HG03558 (cell line): ENCODE results near the gene BECN2.

ENCODE experiments used
- ATAC-seq: cut with Tn5 transposase; IDR thresholded peaks from one replicate; pipeline ENCODE4 v1.9.1; 2021; ENCODE audit warnings: moderate number of reproducible peaks; ENCODE audit not compliant: unreplicated experiment; ENCODE audit errors: extremely low read depth

BECN2 gene, protein sequence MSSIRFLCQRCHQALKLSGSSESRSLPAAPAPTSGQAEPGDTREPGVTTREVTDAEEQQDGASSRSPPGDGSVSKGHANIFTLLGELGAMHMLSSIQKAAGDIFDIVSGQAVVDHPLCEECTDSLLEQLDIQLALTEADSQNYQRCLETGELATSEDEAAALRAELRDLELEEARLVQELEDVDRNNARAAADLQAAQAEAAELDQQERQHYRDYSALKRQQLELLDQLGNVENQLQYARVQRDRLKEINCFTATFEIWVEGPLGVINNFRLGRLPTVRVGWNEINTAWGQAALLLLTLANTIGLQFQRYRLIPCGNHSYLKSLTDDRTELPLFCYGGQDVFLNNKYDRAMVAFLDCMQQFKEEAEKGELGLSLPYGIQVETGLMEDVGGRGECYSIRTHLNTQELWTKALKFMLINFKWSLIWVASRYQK

DNA sequence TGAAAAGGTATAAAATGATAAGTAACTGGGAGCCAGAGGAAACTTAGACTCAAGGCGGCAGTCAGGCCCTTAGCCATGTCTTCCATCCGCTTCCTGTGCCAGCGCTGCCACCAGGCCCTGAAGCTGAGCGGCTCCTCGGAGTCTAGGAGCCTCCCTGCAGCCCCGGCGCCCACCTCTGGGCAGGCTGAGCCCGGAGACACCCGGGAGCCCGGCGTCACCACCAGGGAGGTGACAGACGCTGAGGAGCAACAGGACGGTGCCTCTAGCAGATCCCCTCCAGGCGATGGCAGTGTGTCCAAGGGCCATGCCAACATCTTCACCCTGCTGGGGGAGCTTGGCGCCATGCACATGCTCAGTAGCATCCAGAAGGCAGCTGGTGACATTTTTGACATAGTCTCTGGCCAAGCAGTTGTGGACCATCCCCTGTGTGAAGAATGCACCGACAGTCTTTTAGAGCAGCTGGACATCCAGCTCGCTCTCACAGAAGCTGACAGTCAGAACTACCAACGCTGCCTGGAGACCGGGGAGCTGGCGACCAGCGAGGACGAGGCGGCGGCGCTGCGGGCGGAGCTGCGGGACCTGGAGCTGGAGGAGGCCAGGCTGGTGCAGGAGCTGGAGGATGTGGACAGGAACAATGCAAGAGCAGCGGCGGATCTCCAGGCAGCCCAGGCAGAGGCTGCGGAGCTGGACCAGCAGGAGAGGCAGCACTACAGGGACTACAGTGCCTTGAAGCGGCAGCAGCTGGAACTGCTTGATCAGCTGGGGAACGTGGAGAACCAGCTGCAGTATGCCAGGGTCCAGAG lies at the start of gene BECN2:
BECN2 (plus strand) TSS at position 76 of the 803 bp plus-strand sequence; CDS start at position 76, 0 bp downstream.
- no peak for ATAC-seq

DNA sequence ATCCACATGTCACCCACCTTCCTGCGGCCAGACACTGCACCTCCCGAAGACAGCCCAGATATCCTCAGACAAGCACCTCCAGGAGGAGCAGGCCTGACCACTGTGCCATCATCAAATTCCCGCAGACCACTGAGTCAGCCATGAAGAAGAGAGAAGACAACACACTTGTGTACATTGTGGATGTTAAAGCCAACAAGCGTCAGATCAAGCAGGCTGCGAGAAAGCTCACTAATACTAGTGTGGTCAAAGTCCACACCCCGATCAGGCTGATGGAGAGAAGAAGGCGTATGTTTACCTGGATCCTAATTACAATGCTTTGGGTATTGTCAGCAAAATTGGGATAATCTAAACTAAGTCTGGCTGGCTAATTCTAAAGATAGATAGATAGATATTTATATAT lies 41.4 kb upstream of the BECN2 start:
- ATAC-seq = no peak

DNA sequence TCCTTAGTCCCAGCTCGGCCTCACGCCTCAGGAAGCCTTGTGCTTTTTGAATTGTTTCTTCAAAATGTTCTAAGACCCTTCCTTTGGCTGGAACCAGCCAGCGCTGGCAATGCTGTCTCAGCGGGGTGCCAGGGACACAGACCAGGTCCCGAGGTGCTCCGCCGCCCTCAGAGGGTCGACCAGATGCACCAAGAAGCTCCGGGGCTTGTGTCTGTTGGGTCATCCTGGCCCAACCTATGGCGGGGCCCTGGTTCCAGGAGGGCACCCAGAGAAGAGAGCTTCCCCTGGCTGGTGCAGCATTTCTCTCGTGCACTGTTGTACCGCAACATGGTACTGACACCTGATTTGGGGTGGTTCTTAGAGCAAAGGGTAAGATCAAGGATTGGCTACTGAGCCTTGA lies 40.1 kb upstream of the BECN2 start:
- ATAC-seq = no peak

DNA sequence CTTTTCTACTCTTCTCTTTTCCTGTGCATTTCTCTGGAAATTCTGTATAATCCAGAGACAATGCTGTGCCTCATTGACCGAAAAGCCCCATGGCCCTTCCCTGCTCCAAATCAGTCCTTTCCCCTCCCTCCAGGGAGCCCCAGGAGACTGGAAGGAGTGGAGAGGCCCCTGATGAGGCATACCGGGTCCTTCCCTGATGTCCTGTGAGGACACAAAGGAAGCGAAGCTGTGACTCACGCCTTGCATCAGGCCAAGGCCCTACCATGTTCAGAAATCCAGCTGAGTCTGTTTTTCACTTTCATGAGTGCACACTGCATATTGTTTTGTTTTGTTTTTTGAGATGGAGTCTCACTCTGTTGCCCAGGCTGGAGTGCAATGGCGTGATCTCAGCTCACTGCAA lies 38.7 kb upstream of the BECN2 start:
- no peak for ATAC-seq

DNA sequence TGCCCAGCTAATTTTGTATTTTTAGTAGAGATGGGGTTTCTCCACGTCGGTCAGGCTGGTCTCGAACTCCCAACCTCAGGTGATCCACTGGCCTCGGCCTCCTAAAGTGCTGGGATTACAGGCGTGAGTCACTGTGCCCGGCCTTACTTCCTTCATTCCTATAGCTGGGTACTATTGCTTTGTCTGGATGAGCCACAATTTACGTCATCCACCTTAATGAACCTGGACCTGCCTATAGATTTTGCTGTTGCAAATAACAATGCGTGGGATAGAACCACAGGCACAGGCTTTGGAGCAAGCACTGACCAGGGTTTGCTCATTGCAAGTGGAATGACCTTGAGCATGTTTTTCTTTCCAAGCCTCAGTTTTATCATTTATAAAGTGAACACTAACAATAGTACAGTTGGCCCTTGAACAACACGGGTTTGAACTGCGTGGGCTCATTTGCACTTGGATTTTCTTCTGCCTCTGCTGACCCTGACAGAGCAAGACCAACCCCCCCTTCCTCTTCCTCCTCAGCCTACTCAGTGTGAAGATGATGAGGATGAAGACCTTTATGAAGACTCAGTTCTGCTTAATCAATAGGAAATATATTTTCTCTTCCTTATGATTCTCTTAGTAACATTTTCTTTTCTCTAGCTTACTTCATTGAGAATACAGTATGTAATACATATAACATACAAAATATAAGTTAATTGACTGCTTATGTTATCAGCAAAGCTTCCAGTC lies 33.3 kb upstream of the BECN2 start:
- ATAC-seq = no peak

DNA sequence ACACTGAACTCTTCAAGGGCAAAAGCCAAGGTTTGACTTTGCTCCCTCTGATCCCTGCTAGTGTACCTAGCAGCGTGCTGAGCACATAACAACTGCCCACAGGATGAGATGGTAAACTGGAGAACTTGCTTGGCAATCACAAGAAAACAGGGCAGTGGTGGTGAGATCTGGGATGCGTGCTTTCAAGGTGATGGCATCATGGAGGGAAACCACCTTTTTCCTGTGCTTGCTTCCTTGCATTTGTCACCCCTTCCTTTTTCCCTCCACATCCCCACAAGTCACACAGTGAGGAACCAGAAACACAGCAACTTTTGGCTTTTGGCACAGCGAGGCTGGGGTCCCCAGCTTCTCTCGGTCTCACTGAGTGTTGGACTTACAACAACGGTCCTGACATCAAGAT lies 31.4 kb upstream of the BECN2 start:
- no peak for ATAC-seq

DNA sequence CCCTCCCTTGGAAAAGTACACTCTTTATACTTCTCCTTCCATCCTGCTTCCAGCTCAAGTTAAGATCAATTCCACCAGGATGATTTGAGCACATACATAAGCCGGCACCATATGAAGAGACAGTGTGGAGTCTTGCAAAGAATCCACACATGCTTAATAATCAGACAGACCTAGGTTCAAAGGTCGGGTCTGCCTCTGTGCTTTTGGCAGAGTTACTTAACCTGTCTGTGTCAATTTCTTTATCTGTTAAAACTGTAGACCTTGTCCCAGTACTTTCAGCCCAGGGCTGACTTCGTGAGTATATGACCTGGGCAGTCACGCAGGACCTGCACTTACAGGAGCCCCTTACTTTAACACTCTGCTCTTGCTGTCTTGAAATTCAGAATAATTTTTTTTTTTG lies 30.2 kb upstream of the BECN2 start:
- ATAC-seq = no peak

DNA sequence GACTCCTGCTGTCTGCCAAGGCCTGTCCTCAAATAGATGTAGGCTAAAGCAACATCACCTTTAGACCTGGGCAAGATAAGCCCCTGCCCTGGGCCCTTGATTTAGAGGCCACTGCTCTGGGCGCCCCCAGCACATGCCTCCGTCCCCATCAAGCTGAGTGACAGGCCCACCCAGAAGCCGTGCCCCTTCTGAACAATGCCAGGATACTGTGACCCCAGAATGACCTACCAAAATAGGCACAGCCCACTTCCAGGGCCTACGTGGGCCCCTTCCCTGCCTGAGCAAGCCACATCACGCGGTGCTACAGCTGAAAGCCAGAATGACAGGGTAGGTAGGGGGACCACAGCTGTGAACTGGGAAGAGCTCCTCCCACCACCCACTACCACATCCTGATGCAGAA lies 24.7 kb upstream of the BECN2 start:
- no peak for ATAC-seq

DNA sequence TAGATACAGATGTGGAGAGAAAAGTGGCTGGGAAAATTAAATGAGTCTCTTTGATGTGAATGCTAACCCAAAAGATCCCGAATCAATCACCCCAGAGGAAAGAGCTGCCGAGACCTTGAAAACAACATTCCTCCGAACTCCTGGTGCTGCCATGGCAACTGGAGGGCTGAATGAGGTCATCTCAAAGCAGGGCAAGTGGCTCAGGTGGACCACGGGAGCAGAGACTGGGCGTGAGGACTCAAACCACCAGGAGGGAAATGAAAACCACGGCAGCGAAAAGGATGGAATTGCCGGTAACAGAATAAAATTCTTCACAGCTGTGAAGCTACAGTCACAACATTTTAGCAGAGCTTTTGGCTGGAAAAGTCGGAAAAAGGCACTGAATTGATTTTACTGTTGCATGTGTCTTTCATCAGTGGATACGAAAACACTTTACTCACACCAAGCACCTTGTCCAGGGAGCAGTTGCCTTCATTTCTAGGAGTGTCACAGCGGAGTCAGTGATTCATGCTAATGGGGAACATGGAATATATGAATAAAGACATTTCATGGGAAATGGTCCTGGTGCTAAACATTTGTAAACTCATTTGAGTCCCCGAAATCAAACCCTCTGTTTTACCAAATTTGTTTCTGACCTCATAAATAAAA lies 23.2 kb upstream of the BECN2 start:
- no peak for ATAC-seq

DNA sequence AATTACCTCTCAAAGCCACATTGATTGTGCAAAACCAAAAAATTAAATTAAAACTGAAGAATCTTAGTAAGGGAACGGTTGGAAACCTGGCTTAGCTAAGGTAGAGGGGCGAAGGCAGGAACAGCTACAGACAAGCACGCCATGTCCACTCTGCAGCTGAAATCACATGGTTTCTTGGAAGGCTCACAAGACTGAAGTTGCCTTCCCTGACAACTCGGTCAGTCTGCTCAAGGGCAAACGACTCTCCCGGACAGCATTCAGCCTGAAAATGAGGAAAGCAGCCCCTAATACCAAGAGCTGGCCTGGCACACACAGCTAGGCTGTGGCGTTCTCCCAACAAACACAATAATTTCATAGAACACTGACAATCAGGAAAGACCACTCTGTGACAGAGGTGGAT lies 22.7 kb upstream of the BECN2 start:
- ATAC-seq = no peak

DNA sequence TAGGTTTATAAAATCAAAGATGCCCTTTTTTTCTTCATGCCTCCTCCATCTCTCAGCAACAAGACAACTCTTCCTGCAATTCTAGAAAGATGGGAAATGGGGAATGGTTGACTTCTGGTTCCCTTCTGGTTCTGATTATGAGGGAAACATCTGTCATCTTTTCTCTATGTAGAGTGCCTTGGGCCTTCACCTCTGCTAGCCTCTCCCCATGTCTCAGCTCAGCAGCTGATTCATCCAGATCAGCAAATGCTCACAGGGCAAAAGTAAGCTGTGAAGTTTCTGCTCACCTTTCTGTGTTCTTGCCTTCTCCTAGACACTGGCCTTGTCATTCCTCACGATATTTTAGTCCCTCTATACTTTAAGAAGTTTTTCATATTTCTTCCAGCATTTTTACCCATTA lies 17.8 kb upstream of the BECN2 start:
- ATAC-seq = no peak

DNA sequence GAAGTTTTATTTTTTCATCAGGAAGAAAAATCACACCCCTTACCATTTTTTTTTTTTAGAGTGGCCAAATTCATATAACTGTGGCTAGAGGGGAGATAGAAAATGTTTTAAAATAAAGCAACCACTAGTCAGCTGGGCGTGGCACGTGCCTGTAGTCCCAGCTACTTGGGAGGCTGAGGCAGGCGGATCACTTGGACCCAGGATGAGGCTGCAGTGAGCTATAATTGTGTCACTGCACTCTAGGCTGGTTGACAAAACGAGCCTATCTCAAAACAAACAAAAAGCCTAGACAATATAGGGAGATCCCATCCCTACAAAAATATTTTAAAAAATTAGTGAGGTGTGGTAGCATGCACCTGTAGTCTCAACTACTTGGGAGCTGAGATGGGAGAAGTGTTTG lies 14.8 kb upstream of the BECN2 start:
- ATAC-seq = no peak

DNA sequence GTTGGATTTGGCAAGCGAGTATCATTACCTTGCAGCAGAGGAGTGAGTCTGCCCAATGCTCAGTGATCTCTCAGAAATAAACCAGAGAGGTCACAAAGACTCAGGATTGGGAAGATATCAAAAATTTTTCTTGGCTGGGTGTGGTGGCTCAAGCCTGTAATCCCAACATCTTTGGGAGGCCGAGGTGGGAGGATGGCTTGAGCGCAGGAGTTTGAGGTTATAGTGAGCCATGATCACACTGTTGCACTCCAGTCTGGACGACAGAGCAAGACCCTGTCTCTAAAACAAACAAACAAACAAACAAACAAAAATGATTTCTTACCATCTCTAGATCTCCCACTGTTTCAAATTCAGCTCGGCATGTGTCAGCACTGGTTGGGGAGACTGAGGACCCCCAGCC lies 13.3 kb upstream of the BECN2 start:
- ATAC-seq = no peak

DNA sequence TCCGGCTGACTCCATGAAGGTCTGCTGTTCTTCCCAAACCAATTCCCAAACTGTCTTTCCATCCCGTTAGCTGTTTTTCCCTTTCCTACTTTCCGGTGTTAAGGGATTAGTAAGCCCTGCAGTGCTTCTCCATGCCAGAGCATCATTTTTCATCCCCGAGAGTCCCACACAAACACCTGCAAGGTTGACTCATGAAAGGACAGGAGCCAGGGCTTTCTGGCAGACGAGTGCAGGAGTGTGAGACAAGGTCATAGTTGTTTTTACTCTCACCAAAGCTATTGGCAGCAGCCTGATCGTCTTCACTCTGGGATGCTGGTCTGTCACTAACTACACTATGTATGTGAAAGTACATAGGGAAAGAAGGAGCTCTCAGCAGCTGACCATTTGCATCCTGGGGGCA lies 10.2 kb upstream of the BECN2 start:
- no peak for ATAC-seq

DNA sequence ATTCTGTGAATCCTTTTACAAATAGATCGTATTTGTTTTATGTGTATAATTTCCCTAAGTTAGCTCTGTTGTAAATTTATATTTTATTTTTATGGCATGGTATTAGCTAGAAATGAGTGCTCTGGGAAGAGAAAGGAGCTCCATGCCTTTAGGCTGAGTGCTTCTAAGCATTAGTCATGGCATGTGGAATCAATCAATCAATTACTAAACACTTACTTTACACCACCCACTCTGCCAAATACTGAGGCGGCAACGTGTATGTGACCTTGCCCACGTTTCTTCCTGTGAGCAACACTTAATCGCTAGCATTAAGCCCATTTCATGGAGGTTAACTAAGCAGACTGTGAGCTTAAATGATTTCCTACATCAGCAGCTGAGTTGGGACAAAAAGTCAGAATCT lies 7.2 kb upstream of the BECN2 start:
- ATAC-seq = no peak

DNA sequence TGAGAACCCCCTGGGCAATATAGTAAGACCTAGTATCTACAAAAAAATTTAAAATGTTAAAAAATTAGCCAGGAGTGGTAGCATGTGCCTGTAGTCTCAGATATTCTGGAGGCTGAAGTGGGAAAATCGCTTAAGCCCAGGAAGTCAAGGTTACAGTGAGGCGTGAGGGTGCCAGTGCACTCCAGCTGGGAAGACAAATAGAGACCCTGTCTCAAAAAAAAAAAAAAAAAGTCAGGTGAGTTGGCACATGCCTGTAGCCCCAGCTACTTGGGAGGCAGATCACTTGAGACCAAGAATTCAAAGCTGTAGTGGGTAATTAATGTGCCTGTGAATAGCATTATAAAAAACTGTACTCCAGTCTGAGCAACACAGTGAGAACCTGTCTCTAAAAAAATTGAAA lies 4.6 kb downstream of the BECN2 start:
- no peak for ATAC-seq

DNA sequence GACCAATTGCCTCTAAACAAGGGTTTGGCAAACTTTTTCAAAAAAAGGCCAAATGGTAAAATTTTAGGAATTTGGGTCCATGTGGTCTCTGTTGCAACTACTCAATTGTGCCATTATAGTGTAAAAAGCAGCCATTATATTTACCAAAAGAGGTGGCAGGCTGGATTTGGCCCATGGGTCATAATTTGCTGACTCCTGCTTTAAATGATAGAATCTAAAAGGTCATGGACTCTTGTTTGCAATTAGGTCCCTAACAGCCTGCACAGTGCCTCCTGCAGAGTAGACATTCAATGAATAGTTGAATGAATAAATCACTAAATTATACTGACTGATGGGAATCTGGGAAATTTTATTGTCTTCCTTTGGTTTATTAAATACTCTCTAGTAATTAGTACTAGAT lies 6.2 kb downstream of the BECN2 start:
- ATAC-seq = no peak

DNA sequence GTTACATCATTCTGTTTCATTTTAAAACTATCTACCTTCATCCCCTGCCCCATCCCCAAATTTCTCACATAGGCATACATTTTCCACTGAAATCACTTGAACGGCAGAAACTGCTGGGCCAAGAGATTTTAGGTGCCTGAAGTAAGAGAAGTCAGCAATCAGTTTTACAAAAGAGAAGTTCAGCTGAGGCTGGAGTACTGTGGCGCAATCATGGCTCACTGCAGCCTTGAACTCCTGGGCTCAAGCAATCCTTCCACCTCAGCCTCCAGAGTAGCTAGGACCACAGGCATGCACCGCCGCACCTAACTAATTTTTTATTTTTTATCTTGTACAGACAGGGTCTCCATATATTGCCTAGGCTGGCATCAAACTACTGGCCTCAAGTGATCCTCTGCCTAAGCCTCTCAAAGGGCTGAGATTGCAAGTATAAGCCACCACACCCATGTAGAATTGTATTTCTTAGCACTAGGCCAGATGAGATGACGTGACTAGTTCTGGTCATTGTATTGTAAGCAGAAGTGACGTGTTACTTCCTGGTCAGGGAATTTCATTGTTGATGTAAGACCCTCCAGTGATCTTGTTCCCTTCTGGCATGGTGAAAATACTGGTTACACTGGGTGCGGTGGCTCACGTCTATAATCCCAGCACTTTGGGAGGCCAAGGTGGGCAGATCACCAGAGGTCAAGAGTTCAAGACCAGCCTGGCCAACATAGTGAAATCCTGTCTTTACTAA lies 7.1 kb downstream of the BECN2 start:
- no peak for ATAC-seq

DNA sequence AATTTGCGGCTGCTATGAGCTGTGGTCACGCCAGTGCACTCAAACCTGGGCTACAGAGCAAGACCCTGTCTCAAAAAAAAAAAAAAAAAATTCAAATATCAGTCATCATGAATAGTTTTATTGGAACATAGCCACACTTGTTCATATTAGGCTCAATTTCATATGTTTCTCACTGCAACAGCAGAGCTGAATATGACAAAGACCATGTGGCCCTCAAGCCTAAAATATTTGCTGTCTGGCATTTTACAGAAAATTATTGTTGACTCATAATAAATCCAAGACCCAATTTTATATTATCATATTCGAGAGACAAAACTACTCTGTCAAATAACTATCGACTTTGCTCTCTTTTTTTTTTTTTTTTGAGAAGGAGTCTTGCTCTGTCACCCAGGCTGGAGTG lies 11.0 kb downstream of the BECN2 start:
- ATAC-seq = no peak
